GM21528 (cell line): ENCODE data around the gene ASB11.

Experiments used
- ATAC-seq: cut with Tn5 transposase; IDR thresholded peaks from one replicate; pipeline ENCODE4 v1.9.1; 2021; ENCODE audit warnings: mild to moderate bottlenecking, moderate library complexity; ENCODE audit not compliant: unreplicated experiment, low FRiP score

ASB11 gene

DNA sequence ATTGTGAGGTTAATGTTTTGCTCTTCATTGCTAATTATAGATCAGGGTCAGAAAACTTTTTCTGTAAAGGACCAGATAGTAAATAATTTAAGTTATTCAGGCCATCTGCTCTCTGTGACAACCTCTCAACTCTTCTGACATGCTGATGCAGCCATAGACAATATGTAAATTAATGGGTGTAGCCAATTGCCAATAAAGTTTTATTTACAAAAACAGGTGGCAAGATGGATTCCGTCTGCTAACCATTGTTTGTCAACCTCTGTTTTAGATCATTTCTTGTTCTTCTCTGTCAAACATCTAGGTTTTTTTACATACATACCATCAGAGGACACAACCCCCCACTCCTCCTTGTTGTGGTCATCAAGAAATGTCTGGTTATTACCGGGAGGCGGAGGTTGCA lies 79.3 kb downstream of the ASB11 start:
- no peak for ATAC-seq

DNA sequence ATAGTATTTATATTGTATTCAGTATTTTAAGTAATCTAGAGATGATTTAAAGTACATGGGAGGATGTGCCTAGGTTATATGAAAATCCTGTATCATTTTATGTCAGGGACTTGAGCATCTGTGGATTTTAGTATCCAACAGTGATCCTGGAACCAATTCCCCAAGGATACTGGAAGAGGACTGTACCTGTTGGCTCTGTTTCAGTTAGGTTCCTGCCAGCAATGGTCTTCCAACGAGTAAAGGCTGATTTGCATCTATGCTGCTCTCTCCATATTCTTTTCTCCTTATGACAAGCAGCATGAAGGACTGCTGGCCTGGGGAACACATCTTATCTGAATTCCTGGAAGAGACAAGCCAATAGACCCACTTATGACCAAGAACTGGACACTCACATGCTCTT lies 80.4 kb downstream of the ASB11 start:
- ATAC-seq, result no peak

DNA sequence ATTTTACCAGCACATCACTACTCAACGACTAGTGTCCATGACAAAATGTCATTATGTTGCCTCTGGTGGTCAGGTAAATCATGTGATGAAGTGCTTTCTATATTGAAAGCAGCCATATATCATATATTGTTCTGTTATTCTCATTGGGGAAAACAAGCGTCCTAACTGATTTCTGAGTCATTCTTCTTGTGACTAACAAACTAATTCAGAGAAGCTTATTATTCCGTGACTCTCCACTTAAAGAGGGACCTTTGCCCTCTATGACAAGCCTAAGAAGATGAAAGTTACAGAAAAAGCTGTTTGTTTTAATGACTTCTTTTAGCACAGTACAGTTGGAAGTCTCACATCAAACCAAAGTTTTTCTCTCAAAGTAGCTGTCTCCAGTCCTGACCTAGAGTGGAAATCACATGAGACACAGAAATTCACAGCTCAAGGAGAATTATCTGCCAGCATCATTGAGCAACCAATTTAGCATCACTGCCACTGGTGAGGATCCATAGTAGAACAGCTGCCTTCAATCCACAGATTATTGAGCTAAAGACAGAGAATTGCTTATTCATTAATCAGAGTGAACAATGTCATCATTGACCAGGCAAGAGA lies 81.9 kb downstream of the ASB11 start:
- no peak for ATAC-seq
